ENCODE measurements around the gene GTSF1L.
A peak's percentile ranks its signal among the peaks of the same experiment; 100 is the strongest.

GTSF1L gene

DNA sequence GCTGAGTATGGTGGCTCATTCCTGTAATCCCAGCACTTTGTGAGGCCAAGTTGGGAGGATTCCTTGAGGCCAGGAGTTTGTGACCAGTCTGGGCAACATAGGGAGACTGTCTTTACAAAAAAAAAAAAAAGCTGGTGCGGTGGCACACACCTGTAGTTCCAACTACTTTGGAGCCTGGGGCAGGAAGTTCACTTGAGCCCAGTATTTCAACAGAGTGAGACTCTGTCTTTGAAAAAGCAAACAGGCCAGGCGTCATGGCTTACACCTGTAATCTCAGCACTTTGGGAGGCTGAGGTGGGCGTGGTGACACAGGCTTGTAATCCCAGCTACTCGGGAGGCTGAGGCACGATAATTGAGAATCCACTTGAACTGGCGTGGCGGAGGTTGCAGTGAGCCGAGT, 31.2 kb downstream of the GTSF1L start:
- H3K4me3 ChIP-seq (ENCODE audit: low read depth, low read length) = no peak overlapping the region
- no peak for DNase-seq (ENCODE audit: low read depth)
- TF ChIP-seq POLR2A (IDR thresholded peaks at IDR 0.05; ENCODE audit: extremely low read depth, insufficient read length) (no peak), MYC (IDR thresholded peaks at IDR 0.05; ENCODE audit: low read depth, low read length) (no peak)
- TF ChIP-seq, protein P1, sequence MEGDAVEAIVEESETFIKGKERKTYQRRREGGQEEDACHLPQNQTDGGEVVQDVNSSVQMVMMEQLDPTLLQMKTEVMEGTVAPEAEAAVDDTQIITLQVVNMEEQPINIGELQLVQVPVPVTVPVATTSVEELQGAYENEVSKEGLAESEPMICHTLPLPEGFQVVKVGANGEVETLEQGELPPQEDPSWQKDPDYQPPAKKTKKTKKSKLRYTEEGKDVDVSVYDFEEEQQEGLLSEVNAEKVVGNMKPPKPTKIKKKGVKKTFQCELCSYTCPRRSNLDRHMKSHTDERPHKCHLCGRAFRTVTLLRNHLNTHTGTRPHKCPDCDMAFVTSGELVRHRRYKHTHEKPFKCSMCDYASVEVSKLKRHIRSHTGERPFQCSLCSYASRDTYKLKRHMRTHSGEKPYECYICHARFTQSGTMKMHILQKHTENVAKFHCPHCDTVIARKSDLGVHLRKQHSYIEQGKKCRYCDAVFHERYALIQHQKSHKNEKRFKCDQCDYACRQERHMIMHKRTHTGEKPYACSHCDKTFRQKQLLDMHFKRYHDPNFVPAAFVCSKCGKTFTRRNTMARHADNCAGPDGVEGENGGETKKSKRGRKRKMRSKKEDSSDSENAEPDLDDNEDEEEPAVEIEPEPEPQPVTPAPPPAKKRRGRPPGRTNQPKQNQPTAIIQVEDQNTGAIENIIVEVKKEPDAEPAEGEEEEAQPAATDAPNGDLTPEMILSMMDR (IDR thresholded peaks at IDR 0.05; ENCODE audit: low read depth, low read length) = no peak
- TF ChIP-seq, protein P2, sequence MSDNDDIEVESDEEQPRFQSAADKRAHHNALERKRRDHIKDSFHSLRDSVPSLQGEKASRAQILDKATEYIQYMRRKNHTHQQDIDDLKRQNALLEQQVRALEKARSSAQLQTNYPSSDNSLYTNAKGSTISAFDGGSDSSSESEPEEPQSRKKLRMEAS (IDR thresholded peaks at IDR 0.05; ENCODE audit: low read depth, low read length) = no peak

DNA sequence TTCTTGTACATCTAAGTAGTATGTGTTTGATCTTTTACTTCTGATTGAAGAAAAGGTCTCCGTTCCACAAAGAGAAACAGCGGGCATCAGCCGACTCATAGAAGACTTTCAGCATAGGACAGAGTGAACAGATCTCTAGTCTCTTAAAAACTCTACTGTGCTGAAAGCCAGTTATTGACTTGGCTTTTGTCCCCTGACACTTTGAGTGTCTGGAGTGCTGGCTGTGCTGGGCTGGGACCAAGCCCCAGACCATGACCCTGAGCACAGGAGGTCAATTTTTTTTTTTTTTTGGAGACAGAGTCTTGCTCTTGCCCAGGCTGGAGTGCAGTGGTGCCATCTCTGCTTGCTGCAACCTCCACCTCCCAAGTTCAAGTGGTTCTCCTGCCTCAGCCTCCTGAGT, 32.0 kb downstream of the GTSF1L start:
- DNase-seq (ENCODE audit: low read depth) = no peak
- TF ChIP-seq, protein P1 (IDR thresholded peaks at IDR 0.05; ENCODE audit: low read depth, low read length) = no peak
- TF ChIP-seq POLR2A (IDR thresholded peaks at IDR 0.05; ENCODE audit: extremely low read depth, insufficient read length) (no peak), MYC (IDR thresholded peaks at IDR 0.05; ENCODE audit: low read depth, low read length) (no peak)
- H3K4me3 ChIP-seq (ENCODE audit: low read depth, low read length) = no peak overlapping the region

DNA sequence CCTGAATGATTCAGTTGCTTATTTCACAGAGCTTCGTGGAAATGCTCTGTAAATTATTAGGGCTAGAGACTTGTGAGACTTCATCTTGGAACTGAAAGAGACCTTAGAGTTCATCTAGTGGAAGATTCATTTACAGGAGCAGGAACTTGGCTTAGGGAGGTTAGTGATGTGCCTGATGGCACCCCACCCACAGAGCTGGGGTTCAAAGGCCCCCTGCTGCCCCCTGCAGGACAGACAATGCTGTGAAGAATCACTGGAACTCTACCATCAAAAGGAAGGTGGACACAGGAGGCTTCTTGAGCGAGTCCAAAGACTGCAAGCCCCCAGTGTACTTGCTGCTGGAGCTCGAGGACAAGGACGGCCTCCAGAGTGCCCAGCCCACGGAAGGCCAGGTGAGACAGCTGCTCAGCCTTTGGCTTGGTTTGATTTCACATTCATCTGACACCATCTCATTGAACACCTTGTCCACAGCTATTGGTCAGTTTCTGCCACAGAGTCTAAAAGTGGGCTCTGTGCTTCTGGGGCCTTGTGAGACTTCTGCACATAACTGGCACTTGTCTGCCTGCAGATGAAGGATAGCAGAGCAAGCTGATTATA, 34.8 kb downstream of the GTSF1L start:
- DNase-seq (ENCODE audit: low read depth) = peak; percentile 79
- H3K4me3 ChIP-seq (ENCODE audit: low read depth, low read length) = no peak overlapping the region
- TF ChIP-seq MYC (IDR thresholded peaks at IDR 0.05; ENCODE audit: low read depth, low read length) = no peak
- TF ChIP-seq, protein P1 (IDR thresholded peaks at IDR 0.05; ENCODE audit: low read depth, low read length) = peak; percentile 89
- no peak for TF ChIP-seq POLR2A (IDR thresholded peaks at IDR 0.05; ENCODE audit: extremely low read depth, insufficient read length)

DNA sequence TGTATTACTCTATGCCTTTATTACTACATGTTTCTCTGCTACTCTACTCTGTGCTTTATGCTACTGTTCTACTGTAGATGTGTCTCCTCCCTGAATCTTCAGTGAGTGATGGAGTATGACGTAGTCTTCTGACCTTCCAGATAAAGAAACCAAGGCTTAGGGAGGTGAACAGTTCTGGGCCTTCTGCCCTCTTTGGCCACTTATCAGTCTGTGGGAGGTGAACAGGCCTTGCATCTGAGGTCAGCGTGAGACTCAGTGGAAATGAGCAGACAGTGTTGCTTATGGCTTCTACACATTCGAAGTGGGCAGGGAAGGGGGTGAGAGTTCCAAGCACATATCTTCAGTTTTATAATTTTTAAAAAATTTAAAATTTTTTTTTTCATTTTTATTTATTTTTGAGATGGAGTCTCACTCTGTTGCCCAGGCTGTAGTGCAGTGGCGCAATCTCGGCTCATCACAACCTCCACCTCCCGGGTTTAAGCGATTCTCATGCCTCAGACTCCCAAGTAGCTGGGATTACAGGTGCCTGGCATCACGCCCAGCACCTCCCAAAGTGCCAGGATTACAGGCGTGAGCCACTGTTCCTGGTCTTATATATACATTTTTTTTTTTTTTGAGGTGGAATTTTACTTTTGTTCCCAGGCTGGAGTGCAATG, 35.7 kb downstream of the GTSF1L start:
- H3K4me3 ChIP-seq (ENCODE audit: low read depth, low read length) = no peak overlapping the region
- DNase-seq (ENCODE audit: low read depth) = no peak
- TF ChIP-seq, protein P1 (IDR thresholded peaks at IDR 0.05; ENCODE audit: low read depth, low read length) = no peak
- no peak for TF ChIP-seq MYC (IDR thresholded peaks at IDR 0.05; ENCODE audit: low read depth, low read length)
- no peak for TF ChIP-seq POLR2A (IDR thresholded peaks at IDR 0.05; ENCODE audit: extremely low read depth, insufficient read length)
- TF ChIP-seq, protein P2 (IDR thresholded peaks at IDR 0.05; ENCODE audit: low read depth, low read length) = no peak

DNA sequence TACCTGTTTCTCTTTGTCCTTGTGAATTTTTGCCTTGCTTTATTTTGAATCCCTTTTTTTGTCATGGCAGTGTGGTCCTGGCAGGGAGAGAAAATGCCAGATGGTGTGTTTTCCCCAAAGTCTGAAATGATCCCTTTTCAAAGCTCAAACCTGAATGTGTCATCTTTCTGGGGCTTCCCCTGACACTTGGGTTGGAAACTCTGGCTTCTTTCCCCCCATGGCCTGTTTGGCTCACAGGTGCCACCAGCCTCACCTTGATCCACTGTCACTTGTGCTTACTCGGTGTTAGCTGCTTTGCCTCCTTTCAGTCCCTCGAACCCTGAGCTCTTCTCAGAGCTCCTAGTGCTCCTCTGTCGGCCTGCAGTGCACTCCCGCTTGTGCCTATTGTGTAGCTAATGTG, 37.6 kb downstream of the GTSF1L start:
- no peak for DNase-seq (ENCODE audit: low read depth)
- TF ChIP-seq, protein P1 (IDR thresholded peaks at IDR 0.05; ENCODE audit: low read depth, low read length) = no peak
- TF ChIP-seq, protein P2 (IDR thresholded peaks at IDR 0.05; ENCODE audit: low read depth, low read length) = no peak
- TF ChIP-seq MYC (IDR thresholded peaks at IDR 0.05; ENCODE audit: low read depth, low read length) (no peak), POLR2A (IDR thresholded peaks at IDR 0.05; ENCODE audit: extremely low read depth, insufficient read length) (no peak)
- no peak overlapping the region for H3K4me3 ChIP-seq (ENCODE audit: low read depth, low read length)

DNA sequence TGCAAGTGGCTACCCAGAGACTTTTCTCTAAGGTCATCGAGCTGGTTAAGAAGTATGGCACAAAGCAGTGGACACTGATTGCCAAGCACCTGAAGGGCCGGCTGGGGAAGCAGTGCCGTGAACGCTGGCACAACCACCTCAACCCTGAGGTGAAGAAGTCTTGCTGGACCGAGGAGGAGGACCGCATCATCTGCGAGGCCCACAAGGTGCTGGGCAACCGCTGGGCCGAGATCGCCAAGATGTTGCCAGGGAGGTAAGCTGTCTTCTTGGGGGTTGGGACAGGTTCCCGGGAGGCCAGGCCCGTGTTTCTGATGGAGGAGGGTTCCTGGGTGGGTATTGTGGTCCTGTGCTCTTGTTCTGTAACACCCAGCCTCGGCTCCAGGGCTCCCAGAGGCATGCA, 40.0 kb downstream of the GTSF1L start:
- DNase-seq (ENCODE audit: low read depth) = no peak
- TF ChIP-seq, protein P1 (IDR thresholded peaks at IDR 0.05; ENCODE audit: low read depth, low read length) = no peak
- TF ChIP-seq POLR2A (IDR thresholded peaks at IDR 0.05; ENCODE audit: extremely low read depth, insufficient read length) (no peak), MYC (IDR thresholded peaks at IDR 0.05; ENCODE audit: low read depth, low read length) (no peak)
- TF ChIP-seq, protein P2 (IDR thresholded peaks at IDR 0.05; ENCODE audit: low read depth, low read length) = no peak
- no peak overlapping the region for H3K4me3 ChIP-seq (ENCODE audit: low read depth, low read length)

Measured in NB4 (cell line).